Measurements from ENCODE around the gene KLC4.
"Not testable (repeated sequence)": the region's sequence is repeated elsewhere in the genome, so short reads cannot be mapped to it uniquely, and the experiment has no call there.

Gene KLC4

GRCh38 chr6:43074847-43075669, 15.6 kb downstream of the KLC4 start:
- H3K27ac Mint-ChIP-seq = no peak overlapping the region
- peak overlapping the region; percentile 70 for H3K4me3 Mint-ChIP-seq
- peaks cover 6% of the 10 kb centered on the region for H3K27me3 Mint-ChIP-seq

GRCh38 chr6:43075670-43076463, 16.4 kb downstream of the KLC4 start, which contains the start of gene PTK7:
TSS of gene PTK7 (plus strand) at chr6:43076314. CDS start at chr6:43076489, 175 bp downstream.
- H3K9me3 Mint-ChIP-seq (ENCODE audit: low read depth) = no peaks in the 10 kb centered on the region
- peak within 1 kb of the TSS; percentile 73 for H3K4me3 Mint-ChIP-seq
- H3K36me3 Mint-ChIP-seq = peaks cover 18% of the 10 kb centered on the region
- no peak within 1 kb of the TSS for H3K27ac Mint-ChIP-seq
- H3K27me3 Mint-ChIP-seq = peaks cover 6% of the 10 kb centered on the region
- H3K4me1 Mint-ChIP-seq (ENCODE audit: low read depth) = peaks cover 8% of the 10 kb centered on the region

More at GRCh38 chr6:43074847-43075669, 15.6 kb downstream of the KLC4 start:
- Mint-ChIP-seq H3K9me3 (ENCODE audit: low read depth) (no peaks in the 10 kb centered on the region), H3K4me1 (ENCODE audit: low read depth) (peaks cover 8% of the 10 kb centered on the region), H3K36me3 (peaks cover 18% of the 10 kb centered on the region)

- peaks cover 6% of the 10 kb centered on the region for H3K27me3 Mint-ChIP-seq
- peak overlapping the region; percentile 73 for H3K4me3 Mint-ChIP-seq
- H3K36me3 Mint-ChIP-seq = peaks cover 16% of the 10 kb centered on the region
- no peaks in the 10 kb centered on the region for H3K9me3 Mint-ChIP-seq (ENCODE audit: low read depth)
- H3K27ac Mint-ChIP-seq = no peak overlapping the region
- H3K4me1 Mint-ChIP-seq (ENCODE audit: low read depth) = peaks cover 8% of the 10 kb centered on the region
Observed at GRCh38 chr6:43076464-43077332, 17.3 kb downstream of the KLC4 start.

GRCh38 chr6:43077333-43077809, 17.9 kb downstream of the KLC4 start:
- H3K27me3 Mint-ChIP-seq = peaks cover 6% of the 10 kb centered on the region

GRCh38 chr6:43077981-43078511, 18.6 kb downstream of the KLC4 start:
- H3K4me3 Mint-ChIP-seq = peak overlapping the region; percentile 73
- H3K4me1 Mint-ChIP-seq (ENCODE audit: low read depth) = peaks cover 8% of the 10 kb centered on the region
- no peak overlapping the region for H3K27ac Mint-ChIP-seq
- H3K27me3 Mint-ChIP-seq = peaks cover 6% of the 10 kb centered on the region
- H3K36me3 Mint-ChIP-seq = peaks cover 6% of the 10 kb centered on the region
- no peaks in the 10 kb centered on the region for H3K9me3 Mint-ChIP-seq (ENCODE audit: low read depth)

More at GRCh38 chr6:43077333-43077809, 17.9 kb downstream of the KLC4 start:
- Mint-ChIP-seq H3K4me1 (ENCODE audit: low read depth) (peaks cover 8% of the 10 kb centered on the region), H3K36me3 (peaks cover 9% of the 10 kb centered on the region), H3K9me3 (ENCODE audit: low read depth) (no peaks in the 10 kb centered on the region), H3K4me3 (peak overlapping the region; percentile 73), H3K27ac (no peak overlapping the region)

GRCh38 chr6:43078691-43079090, 19.3 kb downstream of the KLC4 start:
- Mint-ChIP-seq H3K9me3 (ENCODE audit: low read depth) (no peaks in the 10 kb centered on the region), H3K27me3 (peaks cover 6% of the 10 kb centered on the region), H3K4me1 (ENCODE audit: low read depth) (peaks cover 8% of the 10 kb centered on the region), H3K4me3 (no peak overlapping the region), H3K27ac (no peak overlapping the region), H3K36me3 (peaks cover 6% of the 10 kb centered on the region)

GRCh38 chr6:43081043-43081442, 21.6 kb downstream of the KLC4 start:
- H3K27ac Mint-ChIP-seq = no peak overlapping the region
- peaks cover 6% of the 10 kb centered on the region for H3K27me3 Mint-ChIP-seq
- no peak overlapping the region for H3K4me3 Mint-ChIP-seq
- H3K9me3 Mint-ChIP-seq (ENCODE audit: low read depth) = no peaks in the 10 kb centered on the region
- H3K36me3 Mint-ChIP-seq = no peaks in the 10 kb centered on the region
- peaks cover 8% of the 10 kb centered on the region for H3K4me1 Mint-ChIP-seq (ENCODE audit: low read depth)

GRCh38 chr6:43081922-43082321, 22.5 kb downstream of the KLC4 start:
- H3K27me3 Mint-ChIP-seq; H3K27ac Mint-ChIP-seq; H3K4me1 Mint-ChIP-seq (ENCODE audit: low read depth); H3K4me3 Mint-ChIP-seq; H3K9me3 Mint-ChIP-seq (ENCODE audit: low read depth); H3K36me3 Mint-ChIP-seq: not testable (repeated sequence)

- H3K4me3 Mint-ChIP-seq = no peak overlapping the region
- no peaks in the 10 kb centered on the region for H3K9me3 Mint-ChIP-seq (ENCODE audit: low read depth)
- no peaks in the 10 kb centered on the region for H3K4me1 Mint-ChIP-seq (ENCODE audit: low read depth)
- H3K36me3 Mint-ChIP-seq = no peaks in the 10 kb centered on the region
- H3K27ac Mint-ChIP-seq = no peak overlapping the region
- H3K27me3 Mint-ChIP-seq = peaks cover 1% of the 10 kb centered on the region
Observed at GRCh38 chr6:43082806-43083655, 23.6 kb downstream of the KLC4 start.

- Mint-ChIP-seq H3K36me3 (no peaks in the 10 kb centered on the region), H3K27ac (no peak overlapping the region), H3K9me3 (ENCODE audit: low read depth) (no peaks in the 10 kb centered on the region), H3K27me3 (no peaks in the 10 kb centered on the region), H3K4me1 (ENCODE audit: low read depth) (no peaks in the 10 kb centered on the region), H3K4me3 (no peak overlapping the region)
Observed at GRCh38 chr6:43086022-43086658, 26.7 kb downstream of the KLC4 start.

GRCh38 chr6:43088654-43089056, 29.2 kb downstream of the KLC4 start:
- Mint-ChIP-seq H3K9me3 (ENCODE audit: low read depth) (no peaks in the 10 kb centered on the region), H3K27ac (no peak overlapping the region), H3K27me3 (no peaks in the 10 kb centered on the region), H3K36me3 (no peaks in the 10 kb centered on the region), H3K4me1 (ENCODE audit: low read depth) (peaks cover 9% of the 10 kb centered on the region), H3K4me3 (no peak overlapping the region)

- no peak overlapping the region for H3K27ac Mint-ChIP-seq
- H3K9me3 Mint-ChIP-seq (ENCODE audit: low read depth) = no peaks in the 10 kb centered on the region
- H3K4me1 Mint-ChIP-seq (ENCODE audit: low read depth) = peaks cover 13% of the 10 kb centered on the region
- H3K4me3 Mint-ChIP-seq = no peak overlapping the region
- H3K36me3 Mint-ChIP-seq = no peaks in the 10 kb centered on the region
- H3K27me3 Mint-ChIP-seq = no peaks in the 10 kb centered on the region
Observed at GRCh38 chr6:43089467-43089866, 30.0 kb downstream of the KLC4 start.

GRCh38 chr6:43089874-43090558, 30.6 kb downstream of the KLC4 start:
- Mint-ChIP-seq H3K27ac (no peak overlapping the region), H3K4me3 (no peak overlapping the region), H3K27me3 (no peaks in the 10 kb centered on the region), H3K36me3 (no peaks in the 10 kb centered on the region), H3K4me1 (ENCODE audit: low read depth) (peaks cover 13% of the 10 kb centered on the region), H3K9me3 (ENCODE audit: low read depth) (no peaks in the 10 kb centered on the region)
